ENCODE results near the gene TRAM2.

Gene TRAM2

DNA sequence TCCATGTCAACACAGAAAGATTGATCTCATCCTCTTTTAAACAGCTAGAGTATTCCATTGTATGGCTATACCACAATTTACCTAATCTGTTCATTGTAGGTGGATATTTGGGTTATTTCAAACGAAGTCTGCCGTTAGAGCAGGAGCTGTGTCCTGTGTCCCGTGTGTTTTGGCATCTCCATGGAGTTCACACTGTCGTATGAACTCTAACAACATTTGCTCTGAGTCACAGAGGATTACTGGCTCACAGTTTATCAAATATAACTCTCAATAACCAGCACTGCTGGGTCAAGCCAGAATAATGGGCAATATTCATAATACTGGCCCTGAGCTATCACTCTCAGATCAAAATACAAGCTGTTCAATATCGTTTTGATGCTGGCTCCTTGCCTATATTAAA is 16.4 kb downstream of the TRAM2 start:
- DNase-seq (ENCODE audit: insufficient read length) (no peak), FAIRE-seq (no peak)
- TF ChIP-seq TAF1 (IDR thresholded peaks at IDR 0.05; ENCODE audit: borderline replicate concordance, low read depth, low read length) (no peak), POLR2A (IDR thresholded peaks at IDR 0.05; ENCODE audit: low read depth, low read length) (no peak), POLR2AphosphoS5 (IDR thresholded peaks at IDR 0.05; ENCODE audit: low read depth, low read length) (no peak)

- no peak for DNase-seq (ENCODE audit: insufficient read length)
- no peak for FAIRE-seq
- no peak for TF ChIP-seq POLR2AphosphoS5 (IDR thresholded peaks at IDR 0.05; ENCODE audit: low read depth, low read length)
- no peak for TF ChIP-seq TAF1 (IDR thresholded peaks at IDR 0.05; ENCODE audit: borderline replicate concordance, low read depth, low read length)
- TF ChIP-seq POLR2A (IDR thresholded peaks at IDR 0.05; ENCODE audit: low read depth, low read length) = no peak
These were observed 18.4 kb downstream of the TRAM2 start for GRCh38 chr6:52558266-52559000.

DNA sequence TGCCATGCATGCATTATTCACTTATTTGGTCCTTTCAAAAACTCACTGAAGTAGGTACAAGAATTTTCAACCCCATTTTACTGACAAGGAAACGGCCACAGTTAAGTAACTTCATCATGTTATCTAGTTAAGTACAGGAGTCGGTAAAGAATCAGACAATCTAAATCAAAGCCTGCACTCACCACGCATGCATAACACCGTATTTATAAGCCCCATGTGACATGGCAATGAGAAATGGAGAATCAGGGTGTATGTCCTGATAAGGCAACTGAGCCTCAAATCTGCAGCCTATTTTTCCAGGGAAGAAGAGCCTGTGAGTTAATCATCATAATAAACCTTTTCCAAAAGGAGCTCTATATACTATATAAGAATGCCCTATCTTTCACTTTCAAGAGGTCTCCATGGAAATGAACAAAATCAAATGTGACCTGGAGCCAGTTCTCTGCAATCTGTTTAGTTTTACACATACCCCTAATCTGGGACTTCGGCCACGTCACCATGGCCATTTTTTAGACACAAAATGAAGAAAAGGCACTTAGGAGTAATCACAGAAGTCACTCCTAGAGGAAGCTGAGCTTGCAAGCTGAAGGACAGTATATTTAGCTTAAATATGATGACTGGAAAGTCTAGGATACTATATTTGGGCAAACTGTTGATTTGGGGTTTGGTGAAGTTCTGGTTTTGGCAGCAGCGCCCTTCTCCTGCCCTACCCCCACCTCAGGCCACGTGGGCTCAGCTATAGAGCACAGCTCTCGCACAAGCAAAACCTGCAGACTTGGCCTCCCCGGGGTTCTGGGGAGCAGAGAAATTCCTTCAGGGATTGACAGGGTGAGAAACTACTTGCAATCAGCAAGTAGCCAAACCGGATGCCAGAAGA is 19.2 kb downstream of the TRAM2 start:
- TF ChIP-seq POLR2AphosphoS5 (IDR thresholded peaks at IDR 0.05; ENCODE audit: low read depth, low read length) (no peak), POLR2A (IDR thresholded peaks at IDR 0.05; ENCODE audit: low read depth, low read length) (no peak), TAF1 (IDR thresholded peaks at IDR 0.05; ENCODE audit: borderline replicate concordance, low read depth, low read length) (no peak)
- no peak for DNase-seq (ENCODE audit: insufficient read length)
- FAIRE-seq = no peak

DNA sequence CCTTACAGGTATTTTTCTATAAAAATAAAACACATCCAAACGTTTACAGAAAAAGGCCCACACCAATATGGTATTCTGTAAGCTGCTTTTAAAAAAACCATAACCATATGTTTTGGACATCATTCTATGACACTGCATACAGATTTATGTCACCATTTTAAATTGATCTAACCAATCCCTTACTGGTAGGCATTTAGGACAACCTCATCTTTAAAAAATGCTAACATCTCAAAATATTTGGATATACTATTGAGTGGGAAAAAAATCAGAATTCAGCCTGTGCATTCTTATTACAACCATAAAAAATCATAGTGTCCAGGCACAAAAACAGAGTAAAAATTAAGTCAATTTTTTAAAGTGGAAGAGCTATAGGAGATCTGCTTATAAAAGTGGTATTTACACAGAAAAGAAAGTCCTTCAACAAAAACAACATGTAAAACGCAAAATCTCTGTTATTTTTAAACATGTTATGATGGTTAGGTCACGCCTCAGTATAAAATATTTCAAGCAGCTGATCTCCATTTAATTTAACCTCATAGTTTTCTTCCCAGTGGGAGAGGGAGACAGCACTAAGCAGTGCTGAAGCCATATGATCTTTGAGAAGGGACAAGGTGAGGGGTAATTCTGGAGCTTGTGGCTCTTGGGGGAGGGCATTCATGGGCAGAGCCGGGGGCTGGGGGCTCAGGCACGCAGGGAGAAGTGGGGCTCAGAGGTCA is 21.2 kb downstream of the TRAM2 start:
- no peak for DNase-seq (ENCODE audit: insufficient read length)
- TF ChIP-seq POLR2A (IDR thresholded peaks at IDR 0.05; ENCODE audit: low read depth, low read length) (no peak), POLR2AphosphoS5 (IDR thresholded peaks at IDR 0.05; ENCODE audit: low read depth, low read length) (no peak), TAF1 (IDR thresholded peaks at IDR 0.05; ENCODE audit: borderline replicate concordance, low read depth, low read length) (no peak)
- FAIRE-seq = no peak

DNA sequence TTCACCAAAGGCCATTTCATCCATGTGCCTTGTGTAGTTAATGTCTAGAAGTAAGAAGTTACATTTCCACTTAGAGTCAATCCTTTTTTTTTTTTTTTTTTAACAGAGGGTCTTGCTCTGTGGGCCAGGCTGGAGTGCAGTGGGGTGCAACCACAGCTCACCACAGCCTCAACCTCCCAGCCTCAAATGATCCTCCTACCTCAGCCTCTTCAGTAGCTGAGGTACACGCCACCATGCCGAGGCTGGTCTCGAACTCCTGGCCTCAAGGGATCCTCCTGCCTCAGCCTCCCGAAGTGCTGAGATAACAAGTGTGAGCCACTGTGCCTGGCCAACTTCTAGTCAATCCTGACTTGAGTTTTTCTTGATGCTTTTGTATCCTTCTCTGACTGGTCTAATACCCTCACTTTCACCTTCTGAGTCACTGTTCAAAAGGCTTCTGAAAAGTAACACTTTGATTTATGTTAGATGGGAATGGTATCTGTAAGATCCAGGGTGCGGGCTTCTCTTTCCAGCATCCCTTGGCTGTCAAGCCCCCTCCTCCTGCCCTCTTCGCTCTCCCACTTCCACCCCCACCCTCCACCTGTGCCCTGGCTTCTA is 22.1 kb downstream of the TRAM2 start:
- FAIRE-seq (no peak), DNase-seq (ENCODE audit: insufficient read length) (no peak)
- no peak for TF ChIP-seq POLR2AphosphoS5 (IDR thresholded peaks at IDR 0.05; ENCODE audit: low read depth, low read length)
- TF ChIP-seq POLR2A (IDR thresholded peaks at IDR 0.05; ENCODE audit: low read depth, low read length) = no peak
- TF ChIP-seq TAF1 (IDR thresholded peaks at IDR 0.05; ENCODE audit: borderline replicate concordance, low read depth, low read length) = no peak

DNA sequence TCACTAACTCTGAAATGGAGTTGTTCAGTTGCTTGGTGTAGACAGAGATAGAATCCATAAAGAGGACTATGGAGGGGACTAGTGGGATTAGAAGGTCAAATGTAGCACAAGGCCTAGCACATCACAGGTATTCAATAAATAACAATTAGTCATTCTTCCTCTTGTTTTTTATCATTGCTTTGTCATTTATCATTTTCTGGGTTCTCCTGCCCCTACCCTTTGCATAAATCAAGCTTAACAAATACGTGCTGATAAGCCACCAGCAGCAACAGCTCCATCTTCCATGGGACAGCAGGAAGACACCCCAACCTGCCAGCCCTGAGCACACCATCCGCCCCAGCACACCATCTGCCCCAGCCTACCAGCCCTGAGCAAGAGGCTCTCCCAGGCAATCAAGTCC is 23.1 kb downstream of the TRAM2 start:
- TF ChIP-seq TAF1 (IDR thresholded peaks at IDR 0.05; ENCODE audit: borderline replicate concordance, low read depth, low read length) (no peak), POLR2A (IDR thresholded peaks at IDR 0.05; ENCODE audit: low read depth, low read length) (no peak), POLR2AphosphoS5 (IDR thresholded peaks at IDR 0.05; ENCODE audit: low read depth, low read length) (no peak)
- FAIRE-seq (no peak), DNase-seq (ENCODE audit: insufficient read length) (no peak)

DNA sequence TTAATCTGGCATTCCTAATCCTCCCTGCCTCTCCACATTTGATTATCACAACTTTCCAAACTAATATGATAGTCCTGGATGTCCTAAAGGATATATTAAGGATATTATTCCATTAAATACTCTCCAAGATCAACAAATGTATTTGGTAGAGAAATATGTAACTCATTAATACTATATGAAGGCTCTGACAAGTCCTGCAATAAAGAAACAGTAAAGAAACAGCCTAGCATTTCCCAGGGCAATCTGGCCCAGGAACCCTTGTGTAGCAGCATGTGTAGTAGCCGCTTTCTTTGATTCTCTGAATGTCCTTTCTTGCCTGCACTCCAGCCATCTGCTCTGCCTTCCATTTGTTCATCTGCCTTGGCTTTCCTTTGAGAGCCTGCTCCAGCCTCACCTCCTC is 23.7 kb downstream of the TRAM2 start:
- no peak for TF ChIP-seq POLR2A (IDR thresholded peaks at IDR 0.05; ENCODE audit: low read depth, low read length)
- TF ChIP-seq TAF1 (IDR thresholded peaks at IDR 0.05; ENCODE audit: borderline replicate concordance, low read depth, low read length) = no peak
- no peak for TF ChIP-seq POLR2AphosphoS5 (IDR thresholded peaks at IDR 0.05; ENCODE audit: low read depth, low read length)
- FAIRE-seq (no peak), DNase-seq (ENCODE audit: insufficient read length) (no peak)

DNA sequence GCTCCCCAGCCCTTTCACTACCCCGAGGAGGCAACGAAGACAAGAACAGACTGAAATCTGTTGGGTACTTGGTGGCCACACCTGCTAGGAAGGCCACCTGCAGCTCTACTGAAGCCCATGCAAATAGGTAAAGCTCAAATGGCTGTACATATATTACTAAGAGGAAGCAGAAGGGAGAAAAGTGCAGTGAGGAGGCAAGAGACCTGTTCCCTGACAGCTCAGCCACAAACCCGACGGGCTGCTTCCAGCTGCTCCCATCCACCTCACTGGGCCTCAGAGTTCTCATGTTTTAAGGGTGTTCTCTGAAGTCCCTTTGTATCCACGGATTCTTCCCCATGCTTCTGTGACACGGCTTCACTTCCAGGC is 24.6 kb downstream of the TRAM2 start:
- TF ChIP-seq TAF1 (IDR thresholded peaks at IDR 0.05; ENCODE audit: borderline replicate concordance, low read depth, low read length) (no peak), POLR2AphosphoS5 (IDR thresholded peaks at IDR 0.05; ENCODE audit: low read depth, low read length) (no peak), POLR2A (IDR thresholded peaks at IDR 0.05; ENCODE audit: low read depth, low read length) (no peak)
- no peak for DNase-seq (ENCODE audit: insufficient read length)
- FAIRE-seq = peak; percentile 85

DNA sequence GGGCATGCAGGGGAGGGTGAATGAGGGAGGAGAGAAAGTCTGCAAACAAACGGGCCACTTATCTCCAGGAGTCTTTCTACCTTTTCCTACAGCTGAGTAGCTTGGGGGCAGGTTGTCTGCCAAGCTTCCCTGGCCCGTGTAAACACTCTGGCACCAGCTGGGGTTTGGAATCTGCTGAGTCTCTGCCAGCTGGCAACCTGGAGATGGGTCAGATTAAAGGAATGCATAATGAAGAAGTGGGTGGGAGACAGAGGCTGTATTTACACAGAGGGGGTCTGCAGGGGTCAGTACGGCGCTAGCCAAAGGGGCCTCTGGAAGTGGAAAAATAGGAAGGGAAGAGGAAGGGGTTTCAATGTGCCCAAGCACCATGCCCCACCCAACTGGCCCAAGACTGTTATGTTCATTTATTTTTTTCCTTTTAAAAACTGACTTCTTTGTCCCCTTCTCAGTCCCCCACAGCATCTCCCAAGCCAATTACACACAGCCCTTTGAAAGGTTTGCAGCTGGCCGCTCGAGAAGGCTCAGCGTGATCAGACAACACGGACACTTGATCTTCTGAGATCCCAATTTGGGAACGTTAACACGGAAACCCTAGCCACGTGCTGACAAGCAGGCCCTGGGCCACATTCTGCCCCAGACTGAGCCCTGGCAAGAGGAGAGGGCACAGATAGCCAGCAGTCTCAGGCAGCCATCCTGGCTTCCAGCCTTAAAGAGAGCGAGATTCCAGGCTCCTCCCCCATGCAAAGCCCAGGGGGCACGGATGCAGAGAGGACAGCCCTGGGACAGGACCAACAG is 25.2 kb downstream of the TRAM2 start:
- TF ChIP-seq POLR2AphosphoS5 (IDR thresholded peaks at IDR 0.05; ENCODE audit: low read depth, low read length) (no peak), POLR2A (IDR thresholded peaks at IDR 0.05; ENCODE audit: low read depth, low read length) (no peak)
- DNase-seq (ENCODE audit: insufficient read length) = no peak
- no peak for FAIRE-seq

- FAIRE-seq (no peak), DNase-seq (ENCODE audit: insufficient read length) (no peak)
- TF ChIP-seq POLR2AphosphoS5 (IDR thresholded peaks at IDR 0.05; ENCODE audit: low read depth, low read length) (no peak), POLR2A (IDR thresholded peaks at IDR 0.05; ENCODE audit: low read depth, low read length) (no peak), TAF1 (IDR thresholded peaks at IDR 0.05; ENCODE audit: borderline replicate concordance, low read depth, low read length) (no peak)
These were observed 26.0 kb downstream of the TRAM2 start for GRCh38 chr6:52550870-52551269.
